GM23338 (cell line): ENCODE measurements around the gene PARP12. TPM values are rescaled to one million over a fixed set of nuclear protein-coding genes. Genes with fewer than 3 reads are reported as not detected.

Experiments
- ATAC-seq: fragments of 200-7000 bp; cut with Tn5 transposase; 3 replicates; pipeline ENCODE4 v1.9.1; 2020
- DNase-seq: peaks from one replicate; pipeline ENCODE4 v3.0.0-alpha.2; 2015; ENCODE audit warnings: low spot score
- H2AFZ ChIP-seq: fragments of 200-600 bp; sonication (generic); 2 replicates; pipeline ENCODE4 v1.8.0; 2016; ENCODE audit warnings: antibody characterized with exemption, mild to moderate bottlenecking, moderate library complexity
- H3F3A ChIP-seq: fragments of 200-600 bp; sonication (generic); replicated peaks from 2 replicates; pipeline ENCODE4 v1.8.0; 2017; ENCODE audit warnings: antibody characterized with exemption, mixed run types, low read depth
- H3K27ac ChIP-seq: fragments of 200-600 bp; sonication (generic); 2 replicates; pipeline ENCODE4 v1.6.1; 2016; ENCODE audit warnings: low read depth
- H3K27me3 ChIP-seq: fragments of 200-600 bp; sonication (generic); 2 replicates; pipeline ENCODE4 v1.8.0; 2016; ENCODE audit warnings: mild to moderate bottlenecking, mixed run types, moderate library complexity; ENCODE audit not compliant: insufficient read depth
- H3K36me3 ChIP-seq: fragments of 200-600 bp; sonication (generic); 2 replicates; pipeline ENCODE4 v1.8.0; 2016; ENCODE audit warnings: mild to moderate bottlenecking; ENCODE audit not compliant: insufficient read depth
- H3K4me1 ChIP-seq: fragments of 200-600 bp; sonication (generic); 2 replicates; pipeline ENCODE4 v1.8.0; 2016; ENCODE audit warnings: mild to moderate bottlenecking, moderate library complexity; ENCODE audit not compliant: insufficient read depth
- H3K4me2 ChIP-seq: fragments of 200-600 bp; sonication (generic); 2 replicates; pipeline ENCODE4 v1.7.1; 2017; ENCODE audit warnings: mixed run types
- H3K4me3 ChIP-seq: fragments of 200-600 bp; sonication (generic); 2 replicates; pipeline ENCODE4 v1.6.1; 2016; ENCODE audit warnings: mixed run types
- H3K79me2 ChIP-seq: fragments of 200-600 bp; sonication (generic); replicated peaks from 2 replicates; pipeline ENCODE4 v1.8.0; 2017; ENCODE audit warnings: mild to moderate bottlenecking; ENCODE audit not compliant: insufficient read depth
- H3K9me2 ChIP-seq: fragments of 200-600 bp; sonication (generic); 2 replicates; pipeline ENCODE4 v1.8.0; 2017; ENCODE audit not compliant: insufficient read depth
- H4K20me1 ChIP-seq: fragments of 200-600 bp; sonication (generic); replicated peaks from 2 replicates; pipeline ENCODE4 v1.8.0; 2017; ENCODE audit warnings: mild to moderate bottlenecking; ENCODE audit not compliant: insufficient read depth
- H3K27ac Mint-ChIP-seq: 2 replicates; pipeline ENCODE4 v1.8.0; 2020; ENCODE audit warnings: inconsistent platforms, mild to moderate bottlenecking, moderate library complexity, mixed read lengths
- H3K27me3 Mint-ChIP-seq: 3 replicates; pipeline ENCODE4 v1.8.0; 2022; ENCODE audit warnings: low read depth, mild to moderate bottlenecking, moderate library complexity, mixed read lengths, inconsistent platforms; ENCODE audit not compliant: insufficient read depth, poor library complexity
- H3K36me3 Mint-ChIP-seq: 3 replicates; pipeline ENCODE4 v1.8.0; 2021; ENCODE audit warnings: low read depth, mild to moderate bottlenecking, inconsistent platforms, moderate library complexity, mixed read lengths
- H3K4me1 Mint-ChIP-seq: 3 replicates; pipeline ENCODE4 v1.8.0; 2020; ENCODE audit warnings: mild to moderate bottlenecking, inconsistent platforms, mixed read lengths
- H3K4me3 Mint-ChIP-seq: 3 replicates; pipeline ENCODE4 v1.8.0; 2021; ENCODE audit warnings: moderate library complexity, mild to moderate bottlenecking, inconsistent platforms, mixed read lengths
- H3K9me3 Mint-ChIP-seq: 3 replicates; pipeline ENCODE4 v1.8.0; 2020; ENCODE audit warnings: moderate library complexity, mild to moderate bottlenecking, inconsistent platforms, mixed read lengths
- CTCF ChIP-seq, 2 experiments: fragments of 200-600 bp in 1 of 2; sonication (generic) in 1 of 2; conservative IDR thresholded peaks; 2 replicates each; pipeline versions ENCODE4 v1.5.1 to v1.6.1; 2016 to 2017; ENCODE audit warnings: antibody characterized with exemption in 2 of 2, low read depth in 2 of 2, mild to moderate bottlenecking in 2 of 2, moderate library complexity in 1 of 2
- JUNB ChIP-seq: IDR thresholded peaks from one replicate; pipeline ENCODE4 v1.6.1; 2016; ENCODE audit warnings: antibody characterized with exemption; ENCODE audit not compliant: unreplicated experiment
- ZNF462 ChIP-seq: fragments of 250-450 bp; sonication (Bioruptor Pico); IDR thresholded peaks from 2 replicates; pipeline ENCODE4 v1.5.0; 2020; ENCODE audit warnings: mild to moderate bottlenecking, moderate library complexity
- polyA plus RNA-seq: library from polyadenylated mRNA; unstranded; fragments of >200 nt; fragmentation: Nextera tagmentation; extraction: Ambion mirVana; gene quantifications from 2 replicates; pipeline ENCODE4 v1.2.1, GENCODE V29; 2016
- total RNA-seq: library from RNA; depleted of rRNA; stranded (reverse); fragments of >200 nt; shearing (Covaris generic); gene quantifications from 2 replicates; pipeline ENCODE4 v1.2.3, GENCODE V29; 2014

PARP12 gene
- total and polyA plus RNA-seq, 2 experiments from 2014 or later = 2.7 to 10.3 TPM

- TF ChIP-seq ZNF462 (CRISPR knock-in tag) = no peak
Observed at GRCh38 chr7:140004672-140005071, 58.1 kb downstream of the PARP12 start (continued).

- DNase-seq = peak; percentile 90
- H2AFZ ChIP-seq = no peak overlapping the region
- Mint-ChIP-seq H3K4me3 (no peak overlapping the region), H3K27ac (peak overlapping the region; percentile 48; the same call in 1 of the 2 replicates), H3K27me3 (peaks cover 12% of the 10 kb centered on the region), H3K4me1 (peaks cover 6% of the 10 kb centered on the region), H3K36me3 (no peaks in the 10 kb centered on the region), H3K9me3 (no peaks in the 10 kb centered on the region)
- H3F3A ChIP-seq = no peaks in the 10 kb centered on the region
- no peak overlapping the region for H3K4me2 ChIP-seq
- H3K36me3 ChIP-seq = no peaks in the 10 kb centered on the region
- ATAC-seq = peak; percentile 48
- no peaks in the 10 kb centered on the region for H3K79me2 ChIP-seq
- H3K27me3 ChIP-seq = no peaks in the 10 kb centered on the region
- H3K4me3 ChIP-seq = no peak overlapping the region
- no peak overlapping the region for H3K27ac ChIP-seq
- no peaks in the 10 kb centered on the region for H3K9me2 ChIP-seq
- H4K20me1 ChIP-seq = no peaks in the 10 kb centered on the region
- TF ChIP-seq JUNB (no peak), CTCF (conservative IDR thresholded peaks at IDR 0.05; ENCODE audit: low read depth in 2 of 2) (peak; percentile 75 to 76)
- H3K4me1 ChIP-seq = no peaks in the 10 kb centered on the region
Observed at GRCh38 chr7:140003913-140004382, 58.8 kb downstream of the PARP12 start.
